Measurements from ENCODE around the gene FBXL7.

Gene FBXL7

DNA sequence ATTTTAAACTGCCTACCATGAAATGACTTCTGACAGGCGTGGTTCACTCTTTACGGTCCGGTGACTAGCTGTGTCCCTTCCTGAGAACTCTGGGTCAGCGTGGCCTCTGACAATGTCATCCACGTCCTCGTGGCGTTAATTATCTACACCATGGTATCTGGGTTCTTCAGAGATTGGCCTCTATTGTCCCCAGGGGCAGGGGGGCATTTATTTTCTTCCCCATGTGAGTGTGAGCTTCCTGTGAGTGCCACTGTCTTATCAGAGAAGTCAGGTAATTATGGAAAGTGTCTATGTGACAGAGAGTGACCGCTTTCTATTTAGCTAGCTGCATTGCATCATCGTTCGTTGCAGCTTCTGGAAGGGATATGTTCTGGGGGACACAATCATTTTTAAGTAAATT, 77.2 kb downstream of the FBXL7 start:
- Histone ChIP-seq H3K36me3 (no peaks in the 10 kb centered on the region), H3K27me3 (ENCODE audit: insufficient read depth, low read depth, severe bottlenecking) (no peaks in the 10 kb centered on the region), H3K27ac (no peak overlapping the region), H3K9me3 (ENCODE audit: severe bottlenecking) (no peaks in the 10 kb centered on the region), H3K4me3 (ENCODE audit: low read depth, low read length) (no peak overlapping the region)
- no peak for TF ChIP-seq CTCF (IDR thresholded peaks at IDR 0.05; ENCODE audit: low read depth, low read length)
- no peak for DNase-seq

GRCh38 chr5:15577831-15578230, 77.9 kb downstream of the FBXL7 start:
- H3K36me3 ChIP-seq: no peaks in the 10 kb centered on the region
- no peaks in the 10 kb centered on the region for H3K9me3 ChIP-seq (ENCODE audit: severe bottlenecking)
- no peak for TF ChIP-seq CTCF (IDR thresholded peaks at IDR 0.05; ENCODE audit: low read depth, low read length)
- H3K27me3 ChIP-seq (ENCODE audit: insufficient read depth, low read depth, severe bottlenecking): no peaks in the 10 kb centered on the region
- no peak overlapping the region for H3K4me3 ChIP-seq (ENCODE audit: low read depth, low read length)
- H3K27ac ChIP-seq: no peak overlapping the region
- DNase-seq: no peak

GRCh38 chr5:15579193-15579990, 79.4 kb downstream of the FBXL7 start:
- TF ChIP-seq CTCF (IDR thresholded peaks at IDR 0.05; ENCODE audit: low read depth, low read length): no peak
- Histone ChIP-seq H3K27ac (no peak overlapping the region), H3K4me3 (ENCODE audit: low read depth, low read length) (no peak overlapping the region), H3K9me3 (ENCODE audit: severe bottlenecking) (no peaks in the 10 kb centered on the region), H3K36me3 (no peaks in the 10 kb centered on the region), H3K27me3 (ENCODE audit: insufficient read depth, low read depth, severe bottlenecking) (no peaks in the 10 kb centered on the region)
- no peak for DNase-seq

- H3K27me3 ChIP-seq (ENCODE audit: insufficient read depth, low read depth, severe bottlenecking): no peaks in the 10 kb centered on the region
- no peak overlapping the region for H3K27ac ChIP-seq
- H3K9me3 ChIP-seq (ENCODE audit: severe bottlenecking): no peaks in the 10 kb centered on the region
- no peak overlapping the region for H3K4me3 ChIP-seq (ENCODE audit: low read depth, low read length)
- no peak for TF ChIP-seq CTCF (IDR thresholded peaks at IDR 0.05; ENCODE audit: low read depth, low read length)
- H3K36me3 ChIP-seq: no peaks in the 10 kb centered on the region
- DNase-seq: no peak
Measured at GRCh38 chr5:15584528-15584927, 84.5 kb downstream of the FBXL7 start.

DNA sequence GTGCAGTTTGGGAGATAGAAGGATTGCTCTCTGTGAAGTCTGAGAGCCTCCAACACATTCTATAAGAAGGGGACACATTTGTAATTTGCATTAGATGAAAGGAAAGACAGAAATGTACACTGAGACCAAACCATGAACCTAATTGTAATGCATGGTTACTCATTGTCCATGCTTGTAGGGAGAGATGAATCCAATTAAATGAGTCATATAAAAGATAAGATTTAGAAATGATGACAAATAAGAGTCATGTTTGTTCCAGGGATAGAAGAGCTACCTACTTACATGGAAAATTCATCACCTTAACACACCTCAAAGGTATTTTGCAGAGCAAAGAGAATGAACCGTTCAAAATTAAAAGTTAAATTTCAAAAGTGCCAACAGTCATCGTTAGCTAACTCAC, 85.1 kb downstream of the FBXL7 start:
- H3K4me3 ChIP-seq (ENCODE audit: low read depth, low read length): no peak overlapping the region
- TF ChIP-seq CTCF (IDR thresholded peaks at IDR 0.05; ENCODE audit: low read depth, low read length): no peak
- no peaks in the 10 kb centered on the region for H3K27me3 ChIP-seq (ENCODE audit: insufficient read depth, low read depth, severe bottlenecking)
- no peaks in the 10 kb centered on the region for H3K9me3 ChIP-seq (ENCODE audit: severe bottlenecking)
- H3K36me3 ChIP-seq: no peaks in the 10 kb centered on the region
- DNase-seq: no peak
- H3K27ac ChIP-seq: no peak overlapping the region

All from WERI-Rb-1 (cell line).